Stimulated activated CD4-positive, alpha-beta T cell treated with anti-CD3 and anti-CD28 coated beads, Interleukin-4, amount 100 ng/mL, for 24 hours (primary cell): Measurements from ENCODE around the gene DYNC2LI1.

Experiments used
- DNase-seq: peaks from one replicate; pipeline ENCODE4 v3.0.0-alpha.2; 2020

DYNC2LI1 gene

DNA sequence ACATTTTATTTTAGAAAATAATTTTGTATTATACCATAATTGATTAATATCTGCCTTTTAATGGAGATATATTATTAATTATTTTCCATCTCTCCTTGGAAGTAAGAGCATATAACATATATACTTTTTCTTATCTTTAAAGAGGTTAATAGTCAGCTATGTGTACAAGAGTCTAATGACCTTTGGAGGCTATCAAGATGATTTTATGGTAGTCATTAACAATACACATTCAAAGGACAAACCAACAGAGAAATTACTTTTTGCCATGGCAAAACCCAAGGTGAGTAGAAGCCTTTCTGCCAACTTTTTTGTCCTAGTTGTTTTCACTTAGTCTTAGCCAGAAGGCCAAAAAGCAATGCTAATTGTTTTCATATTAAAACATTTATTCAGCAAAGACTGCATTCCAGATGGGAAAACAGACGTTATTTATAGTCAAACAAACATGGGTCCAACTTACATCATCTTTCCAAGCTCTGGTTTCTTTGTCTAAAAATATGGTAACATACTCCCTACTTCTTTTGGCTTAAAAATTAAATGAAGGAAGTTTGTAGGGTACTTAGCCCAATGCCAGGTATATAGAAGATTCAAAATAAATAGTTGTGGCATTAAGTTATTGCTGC, 9.6 kb upstream of the DYNC2LI1 start:
- DNase-seq: no peak

DNA sequence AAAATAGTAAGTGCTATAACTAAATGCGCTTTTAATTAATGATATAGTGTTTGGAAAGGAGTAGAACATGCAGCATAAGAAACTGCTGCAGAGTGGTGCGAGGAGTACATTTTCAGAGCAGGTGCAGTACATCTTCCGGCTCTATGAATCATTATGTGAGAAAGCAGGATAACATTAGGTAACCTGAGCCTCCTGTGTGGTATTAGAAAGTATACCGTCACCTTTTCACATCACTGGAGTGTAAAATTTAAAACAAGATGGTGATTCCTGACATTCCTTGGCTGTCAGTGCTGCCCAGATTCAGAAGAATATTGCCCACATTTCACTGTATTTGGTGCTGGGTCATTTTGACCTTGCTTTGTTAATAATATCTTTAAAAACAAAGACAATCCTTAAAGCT, 7.8 kb upstream of the DYNC2LI1 start:
- no peak for DNase-seq

DNA sequence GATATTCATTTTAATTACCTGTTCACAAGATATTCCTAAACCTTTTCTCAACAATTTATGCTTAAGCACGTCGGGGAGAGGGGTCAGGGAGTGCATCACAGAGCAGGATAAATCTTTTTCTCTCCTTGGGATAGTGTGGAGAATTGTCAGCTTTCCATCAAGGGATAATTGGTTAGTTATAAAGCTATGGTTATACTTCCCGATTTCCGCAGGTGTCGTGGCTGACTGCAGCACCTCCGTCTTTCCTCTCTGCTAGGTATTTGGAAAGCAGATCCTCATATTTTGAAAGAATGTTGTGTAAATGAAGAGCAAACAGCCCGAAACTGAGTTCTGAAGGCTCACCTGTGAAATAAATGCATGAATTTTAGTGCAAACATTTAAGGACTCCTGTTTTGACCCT, 778 bp downstream of the DYNC2LI1 start:
- no peak for DNase-seq

GRCh38 chr2:43776324-43776723, 2.5 kb downstream of the DYNC2LI1 start:
- no peak for DNase-seq

GRCh38 chr2:43777306-43777926, 3.6 kb downstream of the DYNC2LI1 start:
- DNase-seq: no peak

GRCh38 chr2:43778233-43778632, 4.4 kb downstream of the DYNC2LI1 start:
- DNase-seq: no peak

DNA sequence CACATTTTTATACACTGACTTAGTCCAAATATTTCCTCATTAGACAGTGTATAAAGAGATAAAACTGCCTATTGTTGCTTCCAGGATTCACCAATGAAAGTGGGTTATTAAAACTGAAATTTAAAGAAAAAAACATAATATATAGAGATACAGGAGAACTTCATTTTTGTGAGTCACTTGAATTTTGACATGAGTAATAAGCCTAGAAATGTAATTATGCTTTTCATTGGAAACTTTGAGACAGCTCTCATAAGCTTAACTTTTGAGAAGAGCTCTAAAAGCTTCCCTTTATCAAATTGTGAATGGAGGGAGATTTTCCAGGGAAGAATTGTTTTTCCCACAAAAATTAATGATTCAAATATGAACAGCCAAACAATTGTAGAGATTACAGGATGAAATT, 14.1 kb downstream of the DYNC2LI1 start:
- DNase-seq: no peak

- DNase-seq: no peak
These were observed 14.8 kb downstream of the DYNC2LI1 start for GRCh38 chr2:43788646-43789045.

DNA sequence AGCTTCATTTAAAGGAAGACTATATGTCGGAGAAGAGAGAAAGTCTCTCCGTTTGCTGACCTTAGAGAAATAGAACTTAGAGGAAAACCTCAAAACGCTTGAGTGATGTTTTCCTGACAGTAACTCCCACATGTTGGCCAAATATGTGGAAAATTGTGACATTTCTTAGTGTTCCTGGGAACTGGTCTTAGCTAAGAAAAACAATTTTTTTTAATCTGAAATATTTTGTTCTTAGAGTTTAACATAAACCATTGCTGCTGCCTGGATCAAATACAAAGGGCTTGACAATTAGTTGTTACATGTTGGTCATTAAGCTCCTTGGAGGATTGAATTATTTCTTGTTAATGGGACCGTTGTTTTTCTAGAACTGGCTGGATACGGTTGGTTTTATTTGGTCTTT, 16.3 kb downstream of the DYNC2LI1 start:
- no peak for DNase-seq

- no peak for DNase-seq
These were observed 17.4 kb downstream of the DYNC2LI1 start for GRCh38 chr2:43791035-43791765.

- no peak for DNase-seq
These were observed 18.8 kb downstream of the DYNC2LI1 start for GRCh38 chr2:43792653-43793052.

DNA sequence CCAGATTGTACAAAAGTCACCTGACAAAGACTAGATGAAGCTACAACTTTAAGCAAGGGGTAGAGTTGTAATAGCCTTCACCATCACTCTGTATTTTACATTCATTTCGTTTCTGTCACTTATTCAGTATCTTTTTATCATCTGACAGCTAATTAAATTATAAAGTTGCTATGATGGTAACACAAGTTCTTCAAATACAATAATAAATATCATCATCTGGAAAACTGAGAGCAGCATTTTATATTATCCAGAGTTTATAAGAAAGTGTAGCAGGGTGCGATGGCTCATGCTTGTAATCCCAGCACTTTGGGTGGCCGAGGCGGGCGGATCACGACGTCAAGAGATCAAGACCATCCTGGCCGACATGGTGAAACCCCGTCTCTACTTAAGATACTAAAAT, 21.1 kb downstream of the DYNC2LI1 start:
- no peak for DNase-seq

- no peak for DNase-seq
These were observed 22.4 kb downstream of the DYNC2LI1 start for GRCh38 chr2:43796206-43796605.

GRCh38 chr2:43798300-43798699, 24.5 kb downstream of the DYNC2LI1 start:
- no peak for DNase-seq

GRCh38 chr2:43800894-43801293, 27.1 kb downstream of the DYNC2LI1 start:
- no peak for DNase-seq

DNA sequence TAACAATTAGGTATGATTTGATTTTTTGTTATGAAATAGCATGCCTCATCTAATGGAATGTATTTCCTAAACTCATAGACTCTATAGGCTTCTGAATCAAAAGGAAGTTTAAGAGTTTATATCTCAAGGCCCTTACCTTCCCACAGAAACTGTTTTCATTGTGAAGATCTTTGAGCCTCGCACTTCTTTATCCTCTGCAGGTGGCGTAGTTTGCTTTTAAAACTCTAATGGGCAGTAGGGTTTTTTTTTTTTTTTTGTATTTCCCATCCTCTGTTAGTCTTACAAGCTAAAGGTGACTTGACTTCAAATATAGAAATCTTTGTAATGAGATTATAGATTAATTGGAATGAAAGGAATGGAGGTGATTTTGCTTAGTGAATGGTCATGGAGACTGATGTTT, 28.3 kb downstream of the DYNC2LI1 start:
- DNase-seq: no peak

DNA sequence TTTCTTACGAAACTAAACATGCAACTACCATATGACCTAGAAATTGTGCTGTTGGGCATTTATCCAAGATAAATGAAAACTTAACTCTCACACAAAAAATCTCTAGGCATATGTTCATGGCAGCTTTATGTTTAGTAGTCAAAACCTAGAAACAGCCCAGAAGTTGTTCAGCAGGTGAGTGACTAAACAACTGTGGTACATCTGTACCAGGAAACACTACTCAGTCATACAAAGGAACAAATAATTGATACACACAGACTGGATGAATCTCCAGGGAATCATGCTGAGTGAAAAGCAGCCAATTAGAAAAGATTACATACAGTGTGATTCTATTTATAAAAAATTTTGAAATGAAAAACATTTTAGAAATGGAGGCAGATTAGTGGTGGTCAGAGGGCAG, 29.3 kb downstream of the DYNC2LI1 start:
- DNase-seq: no peak

DNA sequence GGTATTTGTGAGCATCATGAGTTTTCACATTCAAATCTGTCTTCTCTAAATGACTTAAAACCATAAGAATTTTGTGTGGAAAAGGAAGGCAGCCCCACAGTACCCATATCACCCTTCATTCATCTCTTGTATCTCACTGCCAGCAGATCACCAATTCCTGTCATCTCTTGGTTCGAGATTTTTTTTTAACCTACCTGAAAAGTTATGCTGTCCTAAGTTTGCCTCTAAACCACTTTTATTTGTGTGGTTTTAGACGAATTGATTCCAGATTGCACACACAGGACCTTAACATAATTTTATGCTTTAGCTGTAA, 32.8 kb downstream of the DYNC2LI1 start:
- no peak for DNase-seq

- DNase-seq: no peak
These were observed 36.6 kb downstream of the DYNC2LI1 start for GRCh38 chr2:43810452-43810851.

GRCh38 chr2:43810888-43811287, 37.0 kb downstream of the DYNC2LI1 start:
- no peak for DNase-seq

DNA sequence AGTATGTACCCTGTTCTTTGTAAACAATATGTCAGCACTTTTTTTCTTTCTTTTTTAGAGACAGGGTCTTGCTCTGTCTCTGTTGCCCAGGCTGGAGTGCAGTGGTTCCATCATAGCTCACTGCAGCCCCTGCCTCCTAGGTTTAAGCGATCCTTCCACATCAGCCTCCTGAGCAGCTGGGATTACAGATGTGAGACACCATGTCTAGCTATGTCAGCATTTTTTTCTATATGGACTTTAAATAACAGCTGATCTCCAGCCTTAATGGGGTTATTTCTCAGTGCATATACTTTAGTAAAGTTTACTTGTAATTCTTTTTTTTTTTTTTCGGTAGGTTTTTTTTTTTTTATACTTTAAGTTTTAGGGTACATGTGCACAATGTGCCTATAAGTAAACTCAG, 38.2 kb downstream of the DYNC2LI1 start:
- no peak for DNase-seq

DNA sequence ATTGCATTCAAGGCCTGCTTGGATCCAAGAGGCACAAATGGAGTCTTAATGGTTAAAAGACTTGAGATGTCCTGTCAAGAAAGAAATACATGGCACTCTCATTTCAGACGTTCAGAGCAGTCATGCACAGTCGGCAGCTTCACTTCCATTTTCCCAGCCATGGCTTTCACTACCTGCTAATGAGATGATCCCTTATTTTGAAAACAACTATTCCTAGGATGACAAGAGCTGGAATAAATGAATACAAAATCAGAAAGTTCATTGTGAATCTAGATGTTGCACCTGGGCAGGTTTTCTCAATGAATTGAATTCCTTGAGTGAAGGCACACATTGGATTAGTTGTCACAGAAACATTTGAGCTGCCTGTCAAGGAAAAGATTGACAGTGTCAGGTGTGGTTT, 39.1 kb downstream of the DYNC2LI1 start:
- no peak for DNase-seq

GRCh38 chr2:43814711-43815110, 40.9 kb downstream of the DYNC2LI1 start:
- no peak for DNase-seq

- no peak for DNase-seq
These were observed 44.9 kb downstream of the DYNC2LI1 start for GRCh38 chr2:43818761-43819160.
